Neural cell (in vitro differentiated cells): Measurements from ENCODE around the gene DSCAML1. TPM values are rescaled to one million over a fixed set of nuclear protein-coding genes. Genes with fewer than 3 reads are reported as not detected.

ENCODE experiments used
- H2AFZ ChIP-seq: fragments of 200-600, 300-800 bp; sonication (generic), shearing (Covaris generic); 2 replicates; pipeline ENCODE4 v1.6.0; 2014; ENCODE audit warnings: low read depth, mild to moderate bottlenecking, antibody characterized with exemption, low read length, moderate library complexity
- H3F3A ChIP-seq: fragments of 200-600 bp; shearing (Covaris generic); 2 replicates; pipeline ENCODE4 v1.6.1; 2016; ENCODE audit warnings: mild to moderate bottlenecking, moderate library complexity, mixed read lengths, antibody characterized with exemption, low read length; ENCODE audit not compliant: insufficient read depth, poor library complexity, severe bottlenecking
- H3K27ac ChIP-seq: fragments of 200-600, 300-800 bp; sonication (generic), shearing (Covaris generic); 2 replicates; pipeline ENCODE4 v1.5.1; 2014; ENCODE audit warnings: mild to moderate bottlenecking, low read length, moderate library complexity
- H3K27me3 ChIP-seq: fragments of 300-800, 200-600 bp; sonication (generic), shearing (Covaris generic); 2 replicates; pipeline ENCODE4 v1.6.0; 2014; ENCODE audit warnings: mild to moderate bottlenecking, low read depth, low read length, moderate library complexity; ENCODE audit not compliant: insufficient read depth
- H3K36me3 ChIP-seq: fragments of 300-800, 200-600 bp; sonication (generic), shearing (Covaris generic); 2 replicates; pipeline ENCODE4 v1.5.1; 2014; ENCODE audit warnings: mild to moderate bottlenecking, antibody characterized with exemption, low read length, moderate library complexity; ENCODE audit not compliant: insufficient read depth
- H3K4me2 ChIP-seq: fragments of 300-800, 200-600 bp; sonication (generic), shearing (Covaris generic); 2 replicates; pipeline ENCODE4 v1.6.0; 2014; ENCODE audit warnings: mild to moderate bottlenecking, low read length
- H3K4me3 ChIP-seq: fragments of 300-800, 200-600 bp; sonication (generic), shearing (Covaris generic); 2 replicates; pipeline ENCODE4 v1.5.1; 2014; ENCODE audit warnings: mild to moderate bottlenecking, low read length, moderate library complexity
- H3K79me2 ChIP-seq: fragments of 200-600 bp; shearing (Covaris generic); replicated peaks from 2 replicates; pipeline ENCODE4 v1.6.0; 2014; ENCODE audit warnings: mild to moderate bottlenecking, low read length, moderate library complexity; ENCODE audit not compliant: insufficient read depth
- H3K9ac ChIP-seq: fragments of 300-800, 200-600 bp; sonication (generic), shearing (Covaris generic); 2 replicates; pipeline ENCODE4 v1.6.1; 2016; ENCODE audit warnings: mild to moderate bottlenecking, low read length, mixed read lengths
- H3K9me2 ChIP-seq: fragments of 200-600 bp; shearing (Covaris generic); 2 replicates; pipeline ENCODE4 v1.6.1; 2016; ENCODE audit warnings: mild to moderate bottlenecking, low read length, mixed read lengths; ENCODE audit not compliant: insufficient read depth
- H3K9me3 ChIP-seq: fragments of 200-600, 300-800 bp; sonication (generic), shearing (Covaris generic); 2 replicates; pipeline ENCODE4 v1.6.1; 2016; ENCODE audit warnings: mild to moderate bottlenecking, mixed run types, low read length, moderate library complexity, mixed read lengths
- H4K20me1 ChIP-seq: fragments of 200-600 bp; shearing (Covaris generic); 2 replicates; pipeline ENCODE4 v1.6.1; 2016; ENCODE audit warnings: mild to moderate bottlenecking, mixed run types; ENCODE audit not compliant: insufficient read depth
- CTCF ChIP-seq: fragments of 450-650 bp; IDR thresholded peaks from 2 replicates; pipeline ENCODE4 v1.5.1; 2014; ENCODE audit warnings: antibody characterized with exemption, mild to moderate bottlenecking, moderate library complexity; ENCODE audit not compliant: poor library complexity, severe bottlenecking
- EP300 ChIP-seq: fragments of 450-650 bp; conservative IDR thresholded peaks from 2 replicates; pipeline ENCODE4 v1.6.1; 2014; ENCODE audit warnings: antibody characterized with exemption, mild to moderate bottlenecking, moderate library complexity; ENCODE audit not compliant: poor library complexity, severe bottlenecking
- EZH2 ChIP-seq: fragments of 200-600, 300-800 bp; shearing (Covaris generic), sonication (generic); IDR thresholded peaks from 2 replicates; pipeline ENCODE4 v1.6.1; 2014; ENCODE audit warnings: antibody characterized with exemption, low read length, borderline replicate concordance, mild to moderate bottlenecking; ENCODE audit not compliant: insufficient read depth, poor library complexity, severe bottlenecking
- MXI1 ChIP-seq: fragments of 450-650 bp; conservative IDR thresholded peaks from 2 replicates; pipeline ENCODE4 v1.6.1; 2014; ENCODE audit warnings: antibody characterized with exemption, mild to moderate bottlenecking; ENCODE audit not compliant: poor library complexity, severe bottlenecking
- POLR2AphosphoS5 ChIP-seq: IDR thresholded peaks from 2 replicates; pipeline ENCODE4 v1.6.1; 2012
- RAD21 ChIP-seq: fragments of 450-650 bp; conservative IDR thresholded peaks from 2 replicates; pipeline ENCODE4 v1.6.1; 2014; ENCODE audit warnings: antibody characterized with exemption, mild to moderate bottlenecking, moderate library complexity
- REST ChIP-seq: IDR thresholded peaks from 2 replicates; pipeline ENCODE4 v1.6.1; 2012; ENCODE audit warnings: borderline replicate concordance
- SMC3 ChIP-seq: fragments of 450-650 bp; conservative IDR thresholded peaks from 2 replicates; pipeline ENCODE4 v1.6.1; 2014; ENCODE audit warnings: antibody characterized with exemption, mild to moderate bottlenecking, moderate library complexity; ENCODE audit not compliant: poor library complexity
- TAF1 ChIP-seq: IDR thresholded peaks from 2 replicates; pipeline ENCODE4 v1.6.1; 2012; ENCODE audit warnings: low read depth
- polyA plus RNA-seq: library from polyadenylated mRNA; depleted of rRNA; stranded (reverse); fragments of >200 nt; gene quantifications from 2 replicates; pipeline ENCODE4 v1.2.3, GENCODE V29; 2014

DSCAML1 gene
- polyA plus RNA-seq, 1 donor from 2014 or later: 1.3 TPM

- TF ChIP-seq EZH2: no peak
- TF ChIP-seq SMC3: no peak
- TF ChIP-seq RAD21: no peak
- no peak for TF ChIP-seq POLR2AphosphoS5
- TF ChIP-seq TAF1: no peak
- TF ChIP-seq REST: no peak
- no peak for TF ChIP-seq CTCF
- TF ChIP-seq EP300: no peak
- no peak for TF ChIP-seq MXI1
- Histone ChIP-seq H3K27me3 (no peaks in the 10 kb centered on the region), H4K20me1 (no peaks in the 10 kb centered on the region), H3K79me2 (no peaks in the 10 kb centered on the region), H3F3A (no peaks in the 10 kb centered on the region), H2AFZ (no peak overlapping the region), H3K36me3 (no peaks in the 10 kb centered on the region), H3K4me3 (no peak overlapping the region), H3K27ac (no peak overlapping the region), H3K9me3 (no peaks in the 10 kb centered on the region), H3K9ac (no peak overlapping the region), H3K4me2 (no peak overlapping the region), H3K9me2 (no peaks in the 10 kb centered on the region)
Measured at GRCh38 chr11:117805045-117805444, 8.0 kb upstream of the DSCAML1 start.

GRCh38 chr11:117803896-117804295 lies 6.9 kb upstream of the DSCAML1 start:
- no peak overlapping the region for H3K4me2 ChIP-seq
- H3K36me3 ChIP-seq: no peaks in the 10 kb centered on the region
- no peak for TF ChIP-seq EP300
- TF ChIP-seq MXI1: no peak
- TF ChIP-seq TAF1: no peak
- no peak for TF ChIP-seq POLR2AphosphoS5
- no peak for TF ChIP-seq EZH2
- no peak for TF ChIP-seq REST
- TF ChIP-seq CTCF: no peak
- no peak for TF ChIP-seq RAD21
- TF ChIP-seq SMC3: no peak

More at GRCh38 chr11:117803896-117804295, 6.9 kb upstream of the DSCAML1 start:
- Histone ChIP-seq H3K4me3 (no peak overlapping the region), H2AFZ (no peak overlapping the region), H3K27ac (no peak overlapping the region), H3F3A (no peaks in the 10 kb centered on the region), H3K9me2 (no peaks in the 10 kb centered on the region), H3K9me3 (no peaks in the 10 kb centered on the region), H3K79me2 (no peaks in the 10 kb centered on the region), H4K20me1 (no peaks in the 10 kb centered on the region), H3K9ac (no peak overlapping the region), H3K27me3 (no peaks in the 10 kb centered on the region)
